ENCODE data around the gene PREX1. TPM values are rescaled to one million over a fixed set of nuclear protein-coding genes. Genes with fewer than 3 reads are reported as not detected.

Gene PREX1
- polyA plus RNA-seq, 1 donor (not counting 4 experiments of a cell fraction or from before 2014, with no cell fraction given), result 0.22 TPM

DNA sequence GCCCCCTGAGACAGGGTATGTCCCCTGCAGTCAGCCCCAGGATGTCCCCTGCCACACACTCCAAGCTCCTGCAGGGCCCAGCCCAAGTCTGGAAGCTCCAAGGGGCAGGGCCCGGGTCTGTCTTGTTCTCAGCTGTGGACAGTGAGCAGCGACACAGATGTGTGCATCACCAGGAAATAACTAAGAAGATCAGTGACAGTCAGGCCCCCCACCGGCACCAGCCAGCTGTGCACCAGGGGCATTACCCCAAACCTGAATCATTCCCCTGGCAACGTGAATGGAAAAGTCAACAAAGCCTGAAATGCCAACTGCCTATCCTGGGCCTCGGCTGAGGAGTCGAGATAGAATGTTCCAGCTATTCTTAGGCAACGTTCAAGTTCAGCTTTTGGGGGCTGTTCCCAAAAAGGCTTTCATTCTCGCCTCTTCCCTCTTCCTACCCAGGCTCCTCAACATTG lies 105.0 kb downstream of the PREX1 start:
- Histone ChIP-seq H3K9ac (ENCODE audit: control insufficient read depth, extremely low read depth, insufficient read depth, low read length) (no peak overlapping the region), H3K4me2 (ENCODE audit: control insufficient read depth, extremely low read depth, insufficient read depth, low read depth, low read length) (no peak overlapping the region), H3K9me1 (ENCODE audit: control insufficient read depth, extremely low read depth, insufficient read depth, low read length) (no peaks in the 10 kb centered on the region), H2AFZ (ENCODE audit: control insufficient read depth, low read length) (no peak overlapping the region), H3K79me2 (ENCODE audit: control insufficient read depth, insufficient read depth, low read length) (no peaks in the 10 kb centered on the region), H3K27ac (ENCODE audit: control insufficient read depth, insufficient read depth, low read length) (no peak overlapping the region), H3K4me3 (ENCODE audit: control insufficient read depth in 2 of 3, extremely low read depth in 1 of 3, insufficient read depth in 2 of 3, low read depth in 1 of 3, low read length in 3 of 3) (no peak overlapping the region), H3K36me3 (ENCODE audit: control insufficient read depth in 2 of 2, extremely low read depth in 1 of 2, insufficient read depth in 2 of 2, low read length in 2 of 2) (no peaks in the 10 kb centered on the region), H3K27me3 (ENCODE audit: control insufficient read depth, extremely low read depth, insufficient read depth, low read length) (no peaks in the 10 kb centered on the region), H3K4me1 (ENCODE audit: control insufficient read depth, extremely low read depth, insufficient read depth, low read length) (no peaks in the 10 kb centered on the region), H3K9me3 (ENCODE audit: control insufficient read depth, low read depth, low read length) (no peaks in the 10 kb centered on the region), H4K20me1 (ENCODE audit: control insufficient read depth, extremely low read depth, insufficient read depth, low read length) (no peaks in the 10 kb centered on the region)
- FAIRE-seq (no peak), DNase-seq (ENCODE audit: low read depth, low spot score) (no peak)
- dilution Hi-C loops (cut with MboI; ENCODE audit: extremely low pct_ligation_motif_present, low sequenced_read_pairs), result no loop called here
- TF ChIP-seq CTCF (optimal IDR thresholded peaks at IDR 0.05 in 1 of 3, IDR thresholded peaks at IDR 0.05 in 1 of 3, conservative IDR thresholded peaks at IDR 0.05 in 1 of 3; ENCODE audit: extremely low read depth in 1 of 3, insufficient read depth in 2 of 3, low read length in 3 of 3) (no peak), EZH2 (IDR thresholded peaks at IDR 0.05; ENCODE audit: low read length) (no peak)

- H3K9me3 ChIP-seq (ENCODE audit: control insufficient read depth, low read depth, low read length), result no peaks in the 10 kb centered on the region
- TF ChIP-seq CTCF (optimal IDR thresholded peaks at IDR 0.05 in 1 of 3, IDR thresholded peaks at IDR 0.05 in 1 of 3, conservative IDR thresholded peaks at IDR 0.05 in 1 of 3; ENCODE audit: extremely low read depth in 1 of 3, insufficient read depth in 2 of 3, low read length in 3 of 3) (no peak), EZH2 (IDR thresholded peaks at IDR 0.05; ENCODE audit: low read length) (no peak)
- no peaks in the 10 kb centered on the region for H3K79me2 ChIP-seq (ENCODE audit: control insufficient read depth, insufficient read depth, low read length)
- no peaks in the 10 kb centered on the region for H3K4me1 ChIP-seq (ENCODE audit: control insufficient read depth, extremely low read depth, insufficient read depth, low read length)
- DNase-seq (ENCODE audit: low read depth, low spot score) (no peak), FAIRE-seq (no peak)
- H3K9ac ChIP-seq (ENCODE audit: control insufficient read depth, extremely low read depth, insufficient read depth, low read length), result no peak overlapping the region
- no peak overlapping the region for H3K4me2 ChIP-seq (ENCODE audit: control insufficient read depth, extremely low read depth, insufficient read depth, low read depth, low read length)
- dilution Hi-C loops (cut with MboI; ENCODE audit: extremely low pct_ligation_motif_present, low sequenced_read_pairs), result no loop called here
- H3K4me3 ChIP-seq (ENCODE audit: control insufficient read depth in 2 of 3, extremely low read depth in 1 of 3, insufficient read depth in 2 of 3, low read depth in 1 of 3, low read length in 3 of 3), result no peak overlapping the region
- no peak overlapping the region for H2AFZ ChIP-seq (ENCODE audit: control insufficient read depth, low read length)
- no peaks in the 10 kb centered on the region for H3K27me3 ChIP-seq (ENCODE audit: control insufficient read depth, extremely low read depth, insufficient read depth, low read length)
- H4K20me1 ChIP-seq (ENCODE audit: control insufficient read depth, extremely low read depth, insufficient read depth, low read length), result no peaks in the 10 kb centered on the region
- H3K9me1 ChIP-seq (ENCODE audit: control insufficient read depth, extremely low read depth, insufficient read depth, low read length), result no peaks in the 10 kb centered on the region
- H3K36me3 ChIP-seq (ENCODE audit: control insufficient read depth in 2 of 2, extremely low read depth in 1 of 2, insufficient read depth in 2 of 2, low read length in 2 of 2), result no peaks in the 10 kb centered on the region
- no peak overlapping the region for H3K27ac ChIP-seq (ENCODE audit: control insufficient read depth, insufficient read depth, low read length)
Observed at GRCh38 chr20:48722002-48722731, 105.6 kb downstream of the PREX1 start.
